NCI-H128 (cell line): ENCODE measurements around the gene STARD7.
"Not testable (repeated sequence)": the region's sequence is repeated elsewhere in the genome, so short reads cannot be mapped to it uniquely, and the experiment has no call there.

Experiments
- DNase-seq: peaks from one replicate; lab custom pipeline; 2025; ENCODE audit not compliant: unreplicated experiment; lab: John Stamatoyannopoulos, UW

The STARD7 gene

GRCh38 chr2:96150007-96150640 lies 58.5 kb downstream of the STARD7 start:
- no peak for DNase-seq

GRCh38 chr2:96148410-96149217 lies 60.0 kb downstream of the STARD7 start:
- no peak for DNase-seq

GRCh38 chr2:96147593-96148201 lies 60.9 kb downstream of the STARD7 start:
- DNase-seq: no peak

GRCh38 chr2:96146881-96147592 lies 61.6 kb downstream of the STARD7 start:
- DNase-seq: no peak

GRCh38 chr2:96146153-96146880 lies 62.3 kb downstream of the STARD7 start:
- DNase-seq: no peak

- DNase-seq: no peak
These were observed 62.8 kb downstream of the STARD7 start for GRCh38 chr2:96145848-96146152.

- no peak for DNase-seq
These were observed 63.4 kb downstream of the STARD7 start, which contains the start of gene DUSP2 for GRCh38 chr2:96145036-96145847. Gene DUSP2 (minus strand): TSS chr2:96145440. CDS start chr2:96145354, 86 bp downstream.

- no peak for DNase-seq
These were observed 64.1 kb downstream of the STARD7 start for GRCh38 chr2:96144481-96145035.

- DNase-seq: no peak
These were observed 64.7 kb downstream of the STARD7 start for GRCh38 chr2:96143848-96144480.

- no peak for DNase-seq
These were observed 65.3 kb downstream of the STARD7 start for GRCh38 chr2:96143231-96143847.

GRCh38 chr2:96142217-96143113 lies 66.2 kb downstream of the STARD7 start:
- no peak for DNase-seq

GRCh38 chr2:96141624-96141967 lies 67.0 kb downstream of the STARD7 start:
- DNase-seq: not testable (repeated sequence)

GRCh38 chr2:96140941-96141623 lies 67.5 kb downstream of the STARD7 start:
- no peak for DNase-seq

GRCh38 chr2:96139181-96139758 lies 69.4 kb downstream of the STARD7 start:
- no peak for DNase-seq

- DNase-seq: no peak
These were observed 70.2 kb downstream of the STARD7 start, which contains the start of gene ASTL for GRCh38 chr2:96138179-96139145. Gene ASTL (minus strand): TSS chr2:96138502. CDS start chr2:96138436, 66 bp downstream.
